OCI-M1 (cell line): Measurements from ENCODE around the gene GTF2H4.
"Not testable (repeated sequence)": the region's sequence is repeated elsewhere in the genome, so short reads cannot be mapped to it uniquely, and the experiment has no call there.

Source experiments
- DNase-seq: peaks from one replicate; lab custom pipeline; 2025; lab: John Stamatoyannopoulos, UW

Gene GTF2H4

GRCh38 chr6:30924040-30924627 is 16.1 kb downstream of the GTF2H4 start:
- DNase-seq: not testable (repeated sequence)

GRCh38 chr6:30926644-30927043 is 18.6 kb downstream of the GTF2H4 start:
- DNase-seq: no peak

GRCh38 chr6:30927080-30927479 is 19.1 kb downstream of the GTF2H4 start:
- DNase-seq: not testable (repeated sequence)

- no peak for DNase-seq
Observed at GRCh38 chr6:30928677-30929076, 20.7 kb downstream of the GTF2H4 start.

GRCh38 chr6:30930506-30930905 is 22.5 kb downstream of the GTF2H4 start:
- DNase-seq: no peak

- DNase-seq: no peak
Observed at GRCh38 chr6:30931272-30931671, 23.3 kb downstream of the GTF2H4 start.

- DNase-seq: no peak
Observed at GRCh38 chr6:30931969-30932645, 24.1 kb downstream of the GTF2H4 start, which contains the start of gene SFTA2. TSS of gene SFTA2 (minus strand) at chr6:30932170. CDS start at chr6:30932096, 74 bp downstream.

- DNase-seq: no peak
Observed at GRCh38 chr6:30932665-30933365, 24.8 kb downstream of the GTF2H4 start.

GRCh38 chr6:30935018-30935417 is 27.0 kb downstream of the GTF2H4 start:
- peak; percentile 30 for DNase-seq

- DNase-seq: no peak
Observed at GRCh38 chr6:30937265-30937664, 29.3 kb downstream of the GTF2H4 start.

GRCh38 chr6:30938730-30939129 is 30.7 kb downstream of the GTF2H4 start:
- DNase-seq: no peak

- no peak for DNase-seq
Observed at GRCh38 chr6:30939473-30939872, 31.5 kb downstream of the GTF2H4 start.

GRCh38 chr6:30940361-30940986 is 32.5 kb downstream of the GTF2H4 start, which contains the start of gene MUCL3:
TSS of gene MUCL3 (plus strand) at chr6:30940973. CDS start at chr6:30941000, 27 bp downstream.
- no peak for DNase-seq

- peak; percentile 31 for DNase-seq
Observed at GRCh38 chr6:30942338-30943060, 34.5 kb downstream of the GTF2H4 start.

- no peak for DNase-seq
Observed at GRCh38 chr6:30944051-30944450, 36.0 kb downstream of the GTF2H4 start.

- DNase-seq: no peak
Observed at GRCh38 chr6:30945281-30945680, 37.3 kb downstream of the GTF2H4 start.

- DNase-seq: no peak
Observed at GRCh38 chr6:30947231-30947630, 39.2 kb downstream of the GTF2H4 start.

- no peak for DNase-seq
Observed at GRCh38 chr6:30948811-30949210, 40.8 kb downstream of the GTF2H4 start.

- DNase-seq: no peak
Observed at GRCh38 chr6:30951907-30952469, 44.0 kb downstream of the GTF2H4 start.

GRCh38 chr6:30954631-30955366 is 46.8 kb downstream of the GTF2H4 start:
- DNase-seq: no peak
